ENCODE measurements around the gene SLC9C2. TPM values are rescaled to one million over a fixed set of nuclear protein-coding genes. Genes with fewer than 3 reads are reported as not detected.

SLC9C2 gene
- total RNA-seq, 1 experiment from 2014 or later = not detected

- Histone ChIP-seq H3K4ac (ENCODE audit: low read depth, low read length) (no peak overlapping the region), H4K5ac (ENCODE audit: insufficient read length, low read depth, low read length) (no peak overlapping the region), H3K4me1 (ENCODE audit: insufficient read depth, low read length) (peaks cover 6% of the 10 kb centered on the region; the same call in 1 of the 2 replicates), H3K9ac (ENCODE audit: extremely low read depth, insufficient read length, low read length) (no peak overlapping the region), H3K9me3 (ENCODE audit: control insufficient read depth, low read depth, low read length) (no peaks in the 10 kb centered on the region), H2AK5ac (ENCODE audit: insufficient read length, low read length) (no peak overlapping the region), H4K91ac (ENCODE audit: insufficient read length, low read depth, low read length) (no peak overlapping the region), H3K18ac (ENCODE audit: insufficient read length, low read depth, low read length) (no peak overlapping the region), H2BK12ac (ENCODE audit: insufficient read length, low read depth, low read length) (no peak overlapping the region), H3K14ac (ENCODE audit: insufficient read depth, low read length) (no peak overlapping the region), H3T11ph (ENCODE audit: low read length) (no peak overlapping the region), H3K27ac (ENCODE audit: insufficient read length, low read depth, low read length) (no peak overlapping the region), H3K23me2 (ENCODE audit: insufficient read length, low read depth, low read length, poor library complexity, severe bottlenecking) (no peaks in the 10 kb centered on the region), H3K23ac (ENCODE audit: insufficient read length, low read depth, low read length) (no peak overlapping the region), H3K79me1 (ENCODE audit: insufficient read depth, low read depth, low read length, poor library complexity, severe bottlenecking) (no peaks in the 10 kb centered on the region), H2BK15ac (ENCODE audit: low read depth, low read length) (no peak overlapping the region), H3K56ac (ENCODE audit: insufficient read length, low read depth, low read length) (no peak overlapping the region), H2BK120ac (ENCODE audit: low read depth, low read length, poor library complexity, severe bottlenecking) (no peak overlapping the region), H2BK5ac (ENCODE audit: insufficient read length, low read length) (no peak overlapping the region), H2BK20ac (ENCODE audit: low read depth, low read length, poor library complexity, severe bottlenecking) (no peak overlapping the region), H4K20me1 (ENCODE audit: control insufficient read depth, insufficient read depth, insufficient read length) (no peaks in the 10 kb centered on the region), H3K79me2 (ENCODE audit: insufficient read depth, low read length) (no peaks in the 10 kb centered on the region), H3K27me3 (ENCODE audit: insufficient read depth, low read length) (no peaks in the 10 kb centered on the region), H4K8ac (replicated peaks; ENCODE audit: insufficient read length, low read depth, low read length) (no peak overlapping the region), H2AFZ (ENCODE audit: low read length) (no peak overlapping the region), H3K4me2 (ENCODE audit: insufficient read depth, insufficient read length, low read length) (no peak overlapping the region)
- no CpG with 5 or more reads among the region's 4 CpGs for WGBS (ENCODE audit: extremely low coverage, insufficient read length, low lambda C conversion rate)
- Mint-ChIP-seq H3K36me3 (ENCODE audit: insufficient read depth in 1 of 3, low read depth in 3 of 3) (no peaks in the 10 kb centered on the region), H3K4me3 (no peak overlapping the region), H3K27ac (peak overlapping the region in 1 of 3 experiments; percentile 17; a peak in 3 of 7 replicates), H3K27me3 (ENCODE audit: low read depth) (no peaks in the 10 kb centered on the region), H3K4me1 (peaks cover 24 to 31% of the 10 kb centered on the region in 2 experiments), H3K9me3 (no peaks in the 10 kb centered on the region)
- TF ChIP-seq CTCF (conservative IDR thresholded peaks at IDR 0.05) = no peak
- DNase-seq = no peak
Observed at GRCh38 chr1:173530795-173531693, 71.8 kb downstream of the SLC9C2 start.
